ENCODE data around the gene NDUFAF4.
"Not testable (repeated sequence)": the region's sequence is repeated elsewhere in the genome, so short reads cannot be mapped to it uniquely, and the experiment has no call there.

The NDUFAF4 gene

DNA sequence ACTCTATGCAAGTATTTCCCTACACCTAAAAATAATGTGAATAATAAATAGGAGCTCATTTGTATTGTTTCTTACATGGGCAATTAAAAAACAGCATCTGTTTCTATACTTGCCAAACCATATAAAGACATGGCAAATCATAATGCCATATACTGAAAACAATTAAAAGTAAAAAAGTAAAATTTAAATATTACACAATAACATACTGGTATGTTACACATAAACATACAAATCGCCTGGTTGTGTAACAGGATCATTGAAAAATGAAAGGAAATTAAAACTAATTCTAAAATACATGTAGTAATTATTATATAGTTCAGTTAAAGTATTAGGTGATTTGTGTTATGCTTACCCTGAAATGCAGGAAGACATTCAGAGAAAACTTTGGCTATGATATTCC lies 11.2 kb downstream of the NDUFAF4 start:
- in situ Hi-C loops (cut with HindIII; ENCODE audit: low pct_unique_long_range_greater_than_20kb, low sequenced_read_pairs): no loop called here
- no peak for TF ChIP-seq JUND (IDR thresholded peaks at IDR 0.05; ENCODE audit: low read depth)
- DNase-seq (ENCODE audit: low read depth in 1 of 2, low spot score in 1 of 2): no peak

DNA sequence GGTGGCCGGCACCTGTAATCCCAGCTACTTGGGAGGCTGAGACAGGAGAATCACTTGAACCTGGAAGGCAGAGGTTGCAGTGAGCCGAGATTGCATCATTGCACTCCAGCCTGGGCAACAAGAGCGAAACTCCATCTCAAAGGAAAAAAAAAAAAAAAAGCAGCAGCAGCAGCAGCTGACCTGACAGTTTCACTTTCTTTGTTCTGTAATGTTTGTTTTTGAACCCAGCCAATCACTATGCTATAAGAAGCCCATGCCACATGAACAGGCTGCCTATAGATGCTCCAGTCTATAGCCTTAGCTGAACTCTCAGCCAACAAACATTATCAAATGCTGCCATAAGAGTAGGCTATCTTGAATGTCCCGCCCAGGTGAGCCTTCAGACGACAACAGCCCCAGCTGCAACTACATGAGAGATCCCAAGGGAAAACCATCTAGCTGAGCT lies 12.5 kb downstream of the NDUFAF4 start:
- in situ Hi-C loops (cut with HindIII; ENCODE audit: low pct_unique_long_range_greater_than_20kb, low sequenced_read_pairs); DNase-seq (ENCODE audit: low read depth in 1 of 2, low spot score in 1 of 2): not testable (repeated sequence)

DNA sequence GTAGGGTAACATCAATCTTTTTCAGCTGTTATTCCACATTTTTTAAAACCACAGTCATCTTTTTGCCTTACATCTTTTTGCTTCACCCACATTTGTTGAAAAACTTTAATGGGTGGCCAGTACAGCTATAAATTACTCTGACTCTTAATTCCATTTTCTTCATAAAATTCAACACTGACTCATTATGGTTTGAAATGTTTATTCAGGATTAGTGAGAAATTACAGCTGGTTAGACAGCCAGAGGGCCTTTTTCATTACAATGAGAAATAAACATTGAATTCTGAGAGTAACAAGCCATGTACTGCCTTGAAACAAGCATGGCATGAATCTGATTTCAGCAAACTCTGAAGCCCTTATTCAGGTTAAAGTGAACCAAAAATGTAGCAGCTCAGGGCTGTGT lies 19.5 kb downstream of the NDUFAF4 start:
- TF ChIP-seq JUND (IDR thresholded peaks at IDR 0.05; ENCODE audit: low read depth): no peak
- DNase-seq (ENCODE audit: low read depth in 1 of 2, low spot score in 1 of 2): no peak
- in situ Hi-C loops (cut with HindIII; ENCODE audit: low pct_unique_long_range_greater_than_20kb, low sequenced_read_pairs): no loop called here

DNA sequence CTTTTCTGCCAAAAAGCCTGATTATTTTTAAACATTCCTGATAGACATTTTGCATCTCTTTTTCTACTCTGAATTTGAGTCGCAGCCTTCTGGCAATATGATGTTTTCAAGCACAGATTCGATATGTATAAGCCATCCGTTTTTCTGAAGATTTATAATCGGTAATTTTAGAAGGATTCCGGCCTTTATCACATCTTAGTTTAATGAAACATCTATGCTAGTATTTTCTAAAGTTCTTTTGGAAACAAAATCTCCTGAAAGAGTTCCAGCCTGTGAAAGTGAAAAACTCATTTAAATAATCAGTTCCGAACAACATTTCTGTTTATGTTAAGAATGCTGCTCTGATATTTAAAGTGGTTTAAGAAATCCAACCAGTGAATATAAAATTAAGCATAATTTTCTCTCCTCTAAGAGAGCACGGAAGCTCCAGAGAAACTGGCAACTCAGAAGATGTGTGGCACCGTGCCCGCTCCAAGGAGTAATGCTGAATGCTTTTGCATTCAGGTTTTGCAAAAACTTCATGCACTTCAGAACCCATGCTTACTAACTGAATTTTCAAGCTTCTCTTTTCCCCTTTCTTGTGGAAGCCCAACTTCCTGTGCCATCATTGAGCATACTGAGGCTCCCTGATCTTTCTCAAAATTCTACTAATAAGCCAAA lies 20.7 kb downstream of the NDUFAF4 start:
- no peak for TF ChIP-seq JUND (IDR thresholded peaks at IDR 0.05; ENCODE audit: low read depth)
- in situ Hi-C loops (cut with HindIII; ENCODE audit: low pct_unique_long_range_greater_than_20kb, low sequenced_read_pairs): no loop called here
- DNase-seq (ENCODE audit: low read depth in 1 of 2, low spot score in 1 of 2): no peak

DNA sequence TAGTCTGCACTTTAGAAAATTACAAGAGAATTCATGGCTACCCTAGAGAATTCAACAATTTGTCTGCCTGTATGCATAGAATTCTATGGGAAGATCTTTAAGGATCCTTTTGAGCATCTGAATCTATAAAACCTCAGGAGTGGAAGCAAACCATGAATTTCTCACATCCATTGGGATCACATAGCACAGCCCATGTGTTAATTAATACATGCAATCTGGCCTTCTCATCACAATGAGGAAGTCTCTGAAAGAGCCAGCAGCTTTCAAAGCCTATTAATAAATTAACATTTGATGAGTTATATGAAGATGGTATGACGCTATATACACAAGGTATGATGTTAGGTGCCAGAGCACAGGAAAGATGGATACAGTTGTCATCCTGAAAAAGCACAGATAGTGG lies 24.7 kb downstream of the NDUFAF4 start:
- in situ Hi-C loops (cut with HindIII; ENCODE audit: low pct_unique_long_range_greater_than_20kb, low sequenced_read_pairs): no loop called here
- no peak for DNase-seq (ENCODE audit: low read depth in 1 of 2, low spot score in 1 of 2)
- TF ChIP-seq JUND (IDR thresholded peaks at IDR 0.05; ENCODE audit: low read depth): no peak

DNA sequence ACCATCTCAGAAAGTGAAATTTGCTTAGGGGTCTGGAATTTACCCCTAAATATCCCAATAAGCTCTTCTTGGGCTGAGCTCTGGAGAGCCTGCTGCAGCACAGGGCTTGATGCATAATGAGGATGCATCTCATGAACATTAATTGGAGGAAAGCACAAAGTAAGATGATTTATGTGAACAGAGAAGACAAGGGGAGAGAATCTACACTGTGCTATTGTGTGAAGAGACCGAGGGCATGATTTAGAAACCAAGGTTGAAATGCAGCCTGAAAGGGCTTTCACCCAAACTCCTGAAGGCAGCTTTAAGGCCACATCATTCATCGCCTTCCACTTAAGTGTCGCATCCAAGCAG lies 32.7 kb downstream of the NDUFAF4 start:
- TF ChIP-seq JUND (IDR thresholded peaks at IDR 0.05; ENCODE audit: low read depth): no peak
- in situ Hi-C loops (cut with HindIII; ENCODE audit: low pct_unique_long_range_greater_than_20kb, low sequenced_read_pairs): no loop called here
- DNase-seq (ENCODE audit: low read depth in 1 of 2, low spot score in 1 of 2): no peak

DNA sequence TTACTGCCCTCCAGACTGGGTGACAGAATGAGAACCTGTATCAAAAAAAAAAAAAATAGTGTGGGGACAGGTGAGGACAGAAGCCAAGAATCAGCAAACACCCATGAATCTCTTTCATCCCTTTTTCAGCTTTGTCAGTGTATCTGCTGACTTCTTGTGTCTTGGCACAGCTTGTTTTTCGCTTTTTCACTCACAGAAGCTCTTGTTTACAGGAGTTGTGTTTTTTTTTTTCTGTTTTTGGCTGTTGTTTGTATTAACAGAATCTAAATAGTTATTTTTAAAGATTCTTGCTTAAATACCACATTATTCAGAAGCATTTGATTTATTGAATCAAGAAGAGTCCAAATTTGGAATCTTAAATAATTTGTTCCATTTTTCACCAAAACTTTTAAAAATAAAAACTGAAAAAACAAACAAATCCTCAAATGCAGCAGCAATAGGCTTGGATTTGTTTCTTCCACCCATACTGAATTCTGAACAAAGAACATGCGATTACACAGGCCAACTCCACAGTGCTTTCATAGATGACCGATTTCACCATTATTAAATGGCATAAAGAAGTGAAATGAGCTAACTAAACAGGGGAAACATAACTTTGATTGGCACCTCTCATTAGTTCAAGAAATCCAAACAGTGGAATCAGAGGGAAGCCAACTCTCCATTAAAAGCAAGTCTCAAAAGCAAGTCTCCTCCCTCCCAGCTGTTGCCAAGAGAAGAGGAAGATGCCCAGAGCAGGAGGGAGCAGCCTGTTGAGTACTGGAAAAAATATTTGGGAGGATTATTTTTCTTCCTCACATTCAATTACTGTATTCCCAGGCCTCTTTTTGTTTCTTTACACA lies 33.3 kb downstream of the NDUFAF4 start:
- TF ChIP-seq JUND (IDR thresholded peaks at IDR 0.05; ENCODE audit: low read depth): no peak
- in situ Hi-C loops (cut with HindIII; ENCODE audit: low pct_unique_long_range_greater_than_20kb, low sequenced_read_pairs): no loop called here
- DNase-seq (ENCODE audit: low read depth in 1 of 2, low spot score in 1 of 2): no peak

DNA sequence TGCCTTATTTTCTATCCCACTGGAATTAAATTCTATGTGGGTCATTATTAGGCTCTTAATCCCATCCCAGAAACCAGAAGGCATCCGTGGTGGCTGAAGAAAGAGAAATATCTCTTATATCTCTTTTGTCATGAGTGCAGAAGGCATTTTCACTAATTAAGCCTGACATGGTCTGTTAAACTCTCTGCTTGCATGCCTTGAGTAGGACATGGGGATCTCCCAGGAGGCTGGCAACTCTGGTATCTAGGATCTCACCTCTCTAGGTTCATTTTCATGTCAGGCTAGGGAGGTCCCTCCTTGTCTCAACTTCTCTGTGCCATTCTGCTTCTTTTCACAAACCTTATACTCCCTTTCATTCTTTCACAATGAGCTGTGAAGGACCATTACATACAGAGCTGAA lies 35.1 kb downstream of the NDUFAF4 start:
- DNase-seq (ENCODE audit: low read depth in 1 of 2, low spot score in 1 of 2): no peak
- in situ Hi-C loops (cut with HindIII; ENCODE audit: low pct_unique_long_range_greater_than_20kb, low sequenced_read_pairs): no loop called here
- TF ChIP-seq JUND (IDR thresholded peaks at IDR 0.05; ENCODE audit: low read depth): no peak

DNA sequence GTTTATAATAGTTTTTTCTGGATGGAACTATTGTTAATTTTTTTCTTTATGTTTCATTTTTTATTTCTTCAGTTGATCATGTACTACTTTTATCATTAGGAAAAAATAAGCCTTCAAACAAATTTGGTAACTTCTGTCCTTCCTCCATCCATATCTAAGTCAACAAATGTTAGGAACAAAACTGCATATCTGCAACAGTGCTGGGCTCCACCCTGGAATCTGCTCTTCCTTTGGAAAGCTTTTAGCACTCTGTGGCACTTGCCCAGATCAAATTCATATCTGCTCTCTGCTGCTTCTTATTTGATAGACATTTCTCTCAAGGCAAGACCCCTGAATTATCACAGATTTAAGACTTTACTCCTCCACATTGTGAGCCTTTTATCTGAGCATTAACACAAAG lies 36.1 kb downstream of the NDUFAF4 start:
- in situ Hi-C loops (cut with HindIII; ENCODE audit: low pct_unique_long_range_greater_than_20kb, low sequenced_read_pairs): no loop called here
- no peak for TF ChIP-seq JUND (IDR thresholded peaks at IDR 0.05; ENCODE audit: low read depth)
- no peak for DNase-seq (ENCODE audit: low read depth in 1 of 2, low spot score in 1 of 2)

DNA sequence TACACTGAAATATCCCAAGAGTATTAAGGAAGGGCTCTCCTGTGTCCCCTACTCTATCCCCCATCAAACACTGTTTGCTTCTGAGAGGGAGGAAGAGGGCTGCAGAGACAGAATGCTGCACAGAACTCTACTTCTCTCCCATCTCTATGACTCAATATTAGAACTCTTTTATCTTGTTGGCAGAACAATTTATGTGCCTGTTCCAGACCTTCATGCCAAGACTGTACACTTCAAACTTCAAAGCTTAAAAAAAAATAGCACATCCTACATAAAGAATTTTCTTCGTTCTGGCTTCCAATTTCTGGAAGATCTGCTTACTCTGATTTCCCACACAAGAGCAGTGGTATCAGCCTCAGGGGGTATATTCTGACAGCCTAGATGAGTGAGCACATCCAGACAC lies 40.8 kb downstream of the NDUFAF4 start:
- in situ Hi-C loops (cut with HindIII; ENCODE audit: low pct_unique_long_range_greater_than_20kb, low sequenced_read_pairs): no loop called here
- DNase-seq (ENCODE audit: low read depth in 1 of 2, low spot score in 1 of 2): no peak
- TF ChIP-seq JUND (IDR thresholded peaks at IDR 0.05; ENCODE audit: low read depth): no peak

DNA sequence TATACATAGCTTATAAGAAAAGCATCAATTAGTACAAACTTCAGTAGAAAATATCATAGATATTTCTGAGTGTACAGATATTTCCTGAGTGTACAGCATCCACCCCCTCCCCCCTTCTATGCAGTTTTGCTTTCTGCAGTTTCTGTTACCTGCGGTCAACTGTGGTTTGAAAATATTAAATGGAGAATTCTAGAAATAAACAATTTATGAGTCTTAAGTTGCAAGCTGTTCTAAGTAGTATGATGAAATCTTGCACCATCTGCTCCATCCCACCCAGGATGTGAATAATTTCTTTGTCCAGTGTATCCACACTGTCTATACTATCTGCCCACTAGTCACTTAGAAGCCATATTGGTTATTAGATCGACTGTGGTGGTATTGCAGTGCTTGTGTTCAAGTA lies 44.6 kb downstream of the NDUFAF4 start:
- TF ChIP-seq JUND (IDR thresholded peaks at IDR 0.05; ENCODE audit: low read depth): no peak
- in situ Hi-C loops (cut with HindIII; ENCODE audit: low pct_unique_long_range_greater_than_20kb, low sequenced_read_pairs): no loop called here
- DNase-seq (ENCODE audit: low read depth in 1 of 2, low spot score in 1 of 2): no peak

DNA sequence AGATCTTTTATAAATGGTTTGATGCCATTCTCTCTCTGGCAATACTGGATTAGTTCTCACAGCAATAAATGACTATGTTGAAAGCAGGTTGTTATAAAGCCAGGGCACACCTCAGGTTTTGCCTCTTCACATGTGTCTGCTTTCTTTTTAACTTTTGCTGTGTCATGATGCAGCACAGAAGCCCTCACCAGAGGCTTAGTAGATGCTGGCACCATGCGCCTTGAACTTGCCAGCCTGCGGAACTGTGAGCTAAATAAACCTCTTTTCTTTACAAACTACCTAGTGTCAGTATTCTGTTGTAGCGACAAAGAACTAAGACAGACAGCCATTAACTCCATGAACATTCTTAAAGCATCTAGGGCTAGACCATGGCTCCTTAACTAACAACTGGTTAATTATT lies 45.1 kb downstream of the NDUFAF4 start:
- in situ Hi-C loops (cut with HindIII; ENCODE audit: low pct_unique_long_range_greater_than_20kb, low sequenced_read_pairs): no loop called here
- no peak for TF ChIP-seq JUND (IDR thresholded peaks at IDR 0.05; ENCODE audit: low read depth)
- DNase-seq (ENCODE audit: low read depth in 1 of 2, low spot score in 1 of 2): no peak

DNA sequence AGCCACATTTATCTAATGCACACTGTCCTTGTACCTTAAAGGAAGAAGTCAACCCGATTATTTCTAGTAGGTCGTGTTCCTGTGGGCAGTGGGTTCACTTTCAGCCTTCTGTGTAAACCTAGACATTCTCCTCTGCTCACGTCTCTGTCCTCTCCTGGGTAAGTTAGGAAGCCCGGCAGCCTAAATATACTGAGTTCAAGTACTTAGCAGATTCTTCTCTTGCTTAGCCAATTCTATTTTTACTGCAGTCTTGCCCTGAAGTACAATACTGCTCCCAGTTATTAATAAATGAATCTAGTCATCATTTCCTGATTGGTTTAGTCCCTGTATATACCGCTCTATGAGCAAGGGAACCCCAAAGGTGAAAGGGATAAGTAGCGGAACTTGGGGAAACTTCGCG lies 45.8 kb downstream of the NDUFAF4 start:
- no peak for TF ChIP-seq JUND (IDR thresholded peaks at IDR 0.05; ENCODE audit: low read depth)
- DNase-seq (ENCODE audit: low read depth in 1 of 2, low spot score in 1 of 2): no peak
- in situ Hi-C loops (cut with HindIII; ENCODE audit: low pct_unique_long_range_greater_than_20kb, low sequenced_read_pairs): no loop called here
